HepG2 (cell line): Measurements from ENCODE around the gene GRIK5. TPM values are rescaled to one million over a fixed set of nuclear protein-coding genes. Genes with fewer than 3 reads are reported as not detected.

ENCODE experiments used
- ATAC-seq: fragments of 200-7000 bp; cut with Tn5 transposase; 3 replicates; pipeline ENCODE4 v1.9.1; 2020; ENCODE audit warnings: mild to moderate bottlenecking, moderate library complexity
- BruUV-seq: library from RNA; stranded (reverse); fragments of 400-500 nt; replicated peaks from 2 replicates; lab custom pipeline; 2021; lab: Mats Ljungman, UMichigan
- CTCF ChIA-PET: fragments of 300-600 bp; formaldehyde crosslinking; extraction: SDS; loops from one replicate; lab custom pipeline; 2021; ENCODE audit warnings: low total read pairs, inconsistent platforms, low intra/inter-chr PET ratio; lab: Yijun Ruan, JAX
- POLR2A ChIA-PET: fragments of 350-600 bp; sonication (Branson Sonifier 250); formaldehyde crosslinking; loops from one replicate; lab custom pipeline; 2020; ENCODE audit warnings: antibody characterized with exemption, inconsistent platforms; lab: Yijun Ruan, JAX
- DNase-seq: peaks from one replicate; pipeline ENCODE4 v3.0.0-alpha.2; 2015; ENCODE audit warnings: low spot score
- FAIRE-seq: peaks from 3 replicates; lab custom pipeline; 2011; peaks lifted over from hg19 to GRCh38; lab: Jason Lieb, UNC
- H2AFZ ChIP-seq: one replicate; pipeline ENCODE4 v1.6.1; 2011; ENCODE audit warnings: low read length, inconsistent platforms
- H3K27ac ChIP-seq: fragments of 300-600 bp; 3 replicates; pipeline ENCODE4 v1.8.0; 2011; ENCODE audit warnings: mixed run types, mild to moderate bottlenecking, mixed read lengths, low read length, inconsistent platforms; ENCODE audit not compliant: insufficient read depth; ENCODE audit errors: extremely low read length
- H3K27me3 ChIP-seq, 2 experiments: fragments of 200-600 bp in 1 of 2; 2 replicates in 1 of 2; 3 replicates in 1 of 2; pipeline versions ENCODE4 v1.6.0 to v1.8.0; 2011; ENCODE audit warnings: low read length in 2 of 2, mild to moderate bottlenecking in 2 of 2, moderate library complexity in 2 of 2, inconsistent platforms in 1 of 2; ENCODE audit not compliant: insufficient read depth in 2 of 2, control insufficient read depth in 1 of 2
- H3K36me3 ChIP-seq, 2 experiments: fragments of 200-600 bp in 1 of 2; replicated peaks in 1 of 2; 2 replicates in 1 of 2; 3 replicates in 1 of 2; pipeline versions ENCODE4 v1.5.1 to v1.8.0; 2011; ENCODE audit warnings: low read length in 2 of 2, inconsistent platforms in 1 of 2; ENCODE audit not compliant: insufficient read depth in 2 of 2, control insufficient read depth in 1 of 2
- H3K4me1 ChIP-seq: 2 replicates; pipeline ENCODE4 v1.5.1; 2012; ENCODE audit warnings: low read length, inconsistent platforms; ENCODE audit not compliant: insufficient read depth
- H3K4me2 ChIP-seq: 2 replicates; pipeline ENCODE4 v1.6.0; 2011; ENCODE audit warnings: low read depth, low read length, inconsistent platforms
- H3K4me3 ChIP-seq, 3 experiments: fragments of 200-600 bp in 1 of 3; sonication (generic), shearing (Covaris generic) in 1 of 3; replicated peaks in 1 of 3; 2 replicates each; pipeline ENCODE4 v1.5.1; 2011 to 2016; ENCODE audit warnings: low read length in 3 of 3, inconsistent platforms in 2 of 3, low read depth in 2 of 3, mild to moderate bottlenecking in 2 of 3, control low read depth in 1 of 3, mixed read lengths in 1 of 3; ENCODE audit not compliant: insufficient read depth in 1 of 3
- H3K79me2 ChIP-seq: one replicate; pipeline ENCODE4 v1.6.1; 2011; ENCODE audit warnings: low read length, inconsistent platforms; ENCODE audit not compliant: insufficient read depth
- H3K9ac ChIP-seq: 2 replicates; pipeline ENCODE4 v1.6.0; 2011; ENCODE audit warnings: mild to moderate bottlenecking, low read depth, low read length, inconsistent platforms; ENCODE audit not compliant: insufficient read depth
- H3K9me3 ChIP-seq: 2 replicates; pipeline ENCODE4 v1.5.1; 2012; ENCODE audit warnings: mild to moderate bottlenecking, low read length
- H4K20me1 ChIP-seq: 2 replicates; pipeline ENCODE4 v1.6.0; 2011; ENCODE audit warnings: inconsistent platforms, mild to moderate bottlenecking, low read length, moderate library complexity; ENCODE audit not compliant: insufficient read depth
- WGBS: methylation state at CpG from one replicate; pipeline ENCODE4 v1.1.6; 2017; ENCODE audit warnings: low lambda C conversion rate; 5-methylcytosine and 5-hydroxymethylcytosine counted together
- in situ Hi-C: cut with HindIII; loops from 2 replicates; pipeline ENCODE4 v1.10.0; 2017; ENCODE audit warnings: low pct_unique_long_range_greater_than_20kb; ENCODE audit not compliant: extremely low pct_ligation_motif_present
- intact Hi-C: fragments of 100-400 bp; cut with micrococcal nuclease; formaldehyde crosslinking; loops from one replicate; pipeline ENCODE4 v1.10.0; 2022; ENCODE audit not compliant: unreplicated experiment
- polyA plus RNA-seq, 8 experiments: library from polyadenylated mRNA; depleted of rRNA in 3 of 8; stranded (reverse) in 7 of 8; unstranded in 1 of 8; fragments of >200 nt; fragmentation: Illumina TruSeq in 4 of 8; extraction: Trizol in 4 of 8; gene quantifications; 2 replicates each; pipeline versions ENCODE4 v1.2.1 to v1.2.3, GENCODE V29; 2011 to 2016; ENCODE audit warnings: low read depth in 4 of 8, missing spikeins in 1 of 8, mixed read lengths in 1 of 8; ENCODE audit not compliant: insufficient read depth in 1 of 8
- total RNA-seq, 5 experiments: library from RNA; depleted of rRNA; stranded (reverse); fragments of >200 nt; fragmentation: Illumina TruSeq; extraction: Trizol; gene quantifications; 2 replicates each; pipeline ENCODE4 v1.2.3, GENCODE V29; 2016; ENCODE audit warnings: low read depth in 1 of 5
- TF ChIP-seq, protein P1 (sequence below), 2 experiments: sonication (generic) in 1 of 2; formaldehyde crosslinking in 1 of 2; IDR thresholded peaks; 2 replicates each; pipeline versions ENCODE4 v1.4.0 to v1.6.1; 2018 to 2020; ENCODE audit warnings: missing genetic modification reagents in 2 of 2, borderline replicate concordance in 1 of 2, low read depth in 1 of 2, mild to moderate bottlenecking in 1 of 2, missing biosample characterization in 1 of 2
- TF ChIP-seq, protein P2 (sequence below): sonication (generic); formaldehyde crosslinking; IDR thresholded peaks from 2 replicates; pipeline ENCODE4 v1.8.0; 2022; ENCODE audit warnings: mild to moderate bottlenecking, missing genetic modification reagents, moderate library complexity
- TF ChIP-seq, protein P3 (sequence below): sonication (generic); formaldehyde crosslinking; IDR thresholded peaks from 2 replicates; pipeline ENCODE4 v1.5.1; 2020; ENCODE audit warnings: mild to moderate bottlenecking, missing genetic modification reagents, borderline replicate concordance

Gene GRIK5
- total and polyA plus RNA-seq, 2 of the 13 experiments (the other 11 are each of a cell fraction or from before 2014, with no cell fraction given): not detected

DNA sequence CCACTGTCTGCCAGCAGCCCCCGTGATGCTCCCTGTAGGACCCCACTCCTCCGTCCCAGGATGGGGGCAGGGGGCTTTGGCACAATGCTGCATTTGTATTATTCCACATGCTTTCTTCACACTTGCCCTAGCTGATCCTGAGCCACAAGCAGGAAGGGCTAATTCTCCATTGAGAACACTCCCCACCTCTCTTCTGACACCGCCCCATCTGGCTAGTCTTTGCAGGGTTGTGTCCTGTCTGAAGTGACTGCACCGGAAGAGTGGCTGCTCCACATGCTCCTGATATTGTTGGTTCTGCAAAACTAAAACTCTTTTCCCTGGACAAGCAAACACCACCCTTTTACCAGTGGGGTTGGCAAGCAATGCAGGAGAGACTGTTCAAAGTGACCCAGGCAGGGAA lies 23.9 kb upstream of the GRIK5 start:
- H3K27me3 ChIP-seq: peaks cover 0 to 24% of the 10 kb centered on the region in 2 experiments; a peak in 3 of 5 replicates
- 0 out of 2 replicates have a peak, but pooled peaks cover 1% of the 10 kb centered on the region for H3K4me1 ChIP-seq
- in situ Hi-C loops (no loop called here), intact Hi-C loops (no loop called here)
- H3K9me3 ChIP-seq: no peaks in the 10 kb centered on the region
- no peak for DNase-seq
- H3K9ac ChIP-seq: no peak overlapping the region
- H2AFZ ChIP-seq: no peak overlapping the region
- no peak for FAIRE-seq
- ChIA-PET CTCF (no interaction called here), POLR2A (no interaction called here)
- no peak for ATAC-seq
- H3K4me3 ChIP-seq: no peak overlapping the region
- no peak overlapping the region for H3K4me2 ChIP-seq
- BruUV-seq: no TSS peak
- H3K27ac ChIP-seq: no peak overlapping the region
- H4K20me1 ChIP-seq: no peaks in the 10 kb centered on the region
- H3K36me3 ChIP-seq: no peaks in the 10 kb centered on the region
- TF ChIP-seq, protein P1, sequence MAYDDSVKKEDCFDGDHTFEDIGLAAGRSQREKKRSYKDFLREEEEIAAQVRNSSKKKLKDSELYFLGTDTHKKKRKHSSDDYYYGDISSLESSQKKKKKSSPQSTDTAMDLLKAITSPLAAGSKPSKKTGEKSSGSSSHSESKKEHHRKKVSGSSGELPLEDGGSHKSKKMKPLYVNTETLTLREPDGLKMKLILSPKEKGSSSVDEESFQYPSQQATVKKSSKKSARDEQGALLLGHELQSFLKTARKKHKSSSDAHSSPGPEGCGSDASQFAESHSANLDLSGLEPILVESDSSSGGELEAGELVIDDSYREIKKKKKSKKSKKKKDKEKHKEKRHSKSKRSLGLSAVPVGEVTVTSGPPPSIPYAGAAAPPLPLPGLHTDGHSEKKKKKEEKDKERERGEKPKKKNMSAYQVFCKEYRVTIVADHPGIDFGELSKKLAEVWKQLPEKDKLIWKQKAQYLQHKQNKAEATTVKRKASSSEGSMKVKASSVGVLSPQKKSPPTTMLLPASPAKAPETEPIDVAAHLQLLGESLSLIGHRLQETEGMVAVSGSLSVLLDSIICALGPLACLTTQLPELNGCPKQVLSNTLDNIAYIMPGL (CRISPR knock-in tag; IDR thresholded peaks at IDR 0.05; ENCODE audit: borderline replicate concordance in 1 of 2, low read depth in 1 of 2): no peak
- TF ChIP-seq, protein P2, sequence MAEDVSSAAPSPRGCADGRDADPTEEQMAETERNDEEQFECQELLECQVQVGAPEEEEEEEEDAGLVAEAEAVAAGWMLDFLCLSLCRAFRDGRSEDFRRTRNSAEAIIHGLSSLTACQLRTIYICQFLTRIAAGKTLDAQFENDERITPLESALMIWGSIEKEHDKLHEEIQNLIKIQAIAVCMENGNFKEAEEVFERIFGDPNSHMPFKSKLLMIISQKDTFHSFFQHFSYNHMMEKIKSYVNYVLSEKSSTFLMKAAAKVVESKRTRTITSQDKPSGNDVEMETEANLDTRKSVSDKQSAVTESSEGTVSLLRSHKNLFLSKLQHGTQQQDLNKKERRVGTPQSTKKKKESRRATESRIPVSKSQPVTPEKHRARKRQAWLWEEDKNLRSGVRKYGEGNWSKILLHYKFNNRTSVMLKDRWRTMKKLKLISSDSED: no peak
- TF ChIP-seq, protein P3, sequence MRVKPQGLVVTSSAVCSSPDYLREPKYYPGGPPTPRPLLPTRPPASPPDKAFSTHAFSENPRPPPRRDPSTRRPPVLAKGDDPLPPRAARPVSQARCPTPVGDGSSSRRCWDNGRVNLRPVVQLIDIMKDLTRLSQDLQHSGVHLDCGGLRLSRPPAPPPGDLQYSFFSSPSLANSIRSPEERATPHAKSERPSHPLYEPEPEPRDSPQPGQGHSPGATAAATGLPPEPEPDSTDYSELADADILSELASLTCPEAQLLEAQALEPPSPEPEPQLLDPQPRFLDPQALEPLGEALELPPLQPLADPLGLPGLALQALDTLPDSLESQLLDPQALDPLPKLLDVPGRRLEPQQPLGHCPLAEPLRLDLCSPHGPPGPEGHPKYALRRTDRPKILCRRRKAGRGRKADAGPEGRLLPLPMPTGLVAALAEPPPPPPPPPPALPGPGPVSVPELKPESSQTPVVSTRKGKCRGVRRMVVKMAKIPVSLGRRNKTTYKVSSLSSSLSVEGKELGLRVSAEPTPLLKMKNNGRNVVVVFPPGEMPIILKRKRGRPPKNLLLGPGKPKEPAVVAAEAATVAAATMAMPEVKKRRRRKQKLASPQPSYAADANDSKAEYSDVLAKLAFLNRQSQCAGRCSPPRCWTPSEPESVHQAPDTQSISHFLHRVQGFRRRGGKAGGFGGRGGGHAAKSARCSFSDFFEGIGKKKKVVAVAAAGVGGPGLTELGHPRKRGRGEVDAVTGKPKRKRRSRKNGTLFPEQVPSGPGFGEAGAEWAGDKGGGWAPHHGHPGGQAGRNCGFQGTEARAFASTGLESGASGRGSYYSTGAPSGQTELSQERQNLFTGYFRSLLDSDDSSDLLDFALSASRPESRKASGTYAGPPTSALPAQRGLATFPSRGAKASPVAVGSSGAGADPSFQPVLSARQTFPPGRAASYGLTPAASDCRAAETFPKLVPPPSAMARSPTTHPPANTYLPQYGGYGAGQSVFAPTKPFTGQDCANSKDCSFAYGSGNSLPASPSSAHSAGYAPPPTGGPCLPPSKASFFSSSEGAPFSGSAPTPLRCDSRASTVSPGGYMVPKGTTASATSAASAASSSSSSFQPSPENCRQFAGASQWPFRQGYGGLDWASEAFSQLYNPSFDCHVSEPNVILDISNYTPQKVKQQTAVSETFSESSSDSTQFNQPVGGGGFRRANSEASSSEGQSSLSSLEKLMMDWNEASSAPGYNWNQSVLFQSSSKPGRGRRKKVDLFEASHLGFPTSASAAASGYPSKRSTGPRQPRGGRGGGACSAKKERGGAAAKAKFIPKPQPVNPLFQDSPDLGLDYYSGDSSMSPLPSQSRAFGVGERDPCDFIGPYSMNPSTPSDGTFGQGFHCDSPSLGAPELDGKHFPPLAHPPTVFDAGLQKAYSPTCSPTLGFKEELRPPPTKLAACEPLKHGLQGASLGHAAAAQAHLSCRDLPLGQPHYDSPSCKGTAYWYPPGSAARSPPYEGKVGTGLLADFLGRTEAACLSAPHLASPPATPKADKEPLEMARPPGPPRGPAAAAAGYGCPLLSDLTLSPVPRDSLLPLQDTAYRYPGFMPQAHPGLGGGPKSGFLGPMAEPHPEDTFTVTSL (CRISPR knock-in tag): no peak
- WGBS: 26% methylated on average over 4 of the region's 4 CpGs
- no peaks in the 10 kb centered on the region for H3K79me2 ChIP-seq
